Muscle layer of duodenum (tissue), 2 donors: ENCODE measurements around the gene HSPA4.

Experiments used
- H3K27ac ChIP-seq: one replicate; pipeline ENCODE4 v1.7.0; 2013; ENCODE audit warnings: mild to moderate bottlenecking, low read length
- H3K27me3 ChIP-seq: one replicate; pipeline ENCODE4 v1.7.0; 2013; ENCODE audit warnings: low read depth, mild to moderate bottlenecking, control low read depth, low read length
- H3K36me3 ChIP-seq, 2 donors: one replicate each; pipeline ENCODE4 v1.7.0; 2013; ENCODE audit warnings: low read length in 2 of 2, control low read depth in 1 of 2, mild to moderate bottlenecking in 1 of 2; ENCODE audit not compliant: insufficient read depth in 2 of 2, control insufficient read depth in 1 of 2
- H3K4me1 ChIP-seq, 2 donors: one replicate each; pipeline ENCODE4 v1.7.0; 2013; ENCODE audit warnings: low read length in 2 of 2, mild to moderate bottlenecking in 2 of 2, control low read depth in 1 of 2, moderate library complexity in 1 of 2; ENCODE audit not compliant: insufficient read depth in 2 of 2, control insufficient read depth in 1 of 2
- H3K4me3 ChIP-seq, 2 donors: one replicate each; pipeline ENCODE4 v1.7.0; 2013; ENCODE audit warnings: low read length in 2 of 2, low read depth in 1 of 2, mild to moderate bottlenecking in 1 of 2
- H3K9me3 ChIP-seq, 2 donors: one replicate each; pipeline ENCODE4 v1.7.0; 2013; ENCODE audit warnings: low read length in 2 of 2, control low read depth in 1 of 2, mild to moderate bottlenecking in 1 of 2; ENCODE audit not compliant: control insufficient read depth in 1 of 2
- donor health status: healthy.

HSPA4 gene

DNA sequence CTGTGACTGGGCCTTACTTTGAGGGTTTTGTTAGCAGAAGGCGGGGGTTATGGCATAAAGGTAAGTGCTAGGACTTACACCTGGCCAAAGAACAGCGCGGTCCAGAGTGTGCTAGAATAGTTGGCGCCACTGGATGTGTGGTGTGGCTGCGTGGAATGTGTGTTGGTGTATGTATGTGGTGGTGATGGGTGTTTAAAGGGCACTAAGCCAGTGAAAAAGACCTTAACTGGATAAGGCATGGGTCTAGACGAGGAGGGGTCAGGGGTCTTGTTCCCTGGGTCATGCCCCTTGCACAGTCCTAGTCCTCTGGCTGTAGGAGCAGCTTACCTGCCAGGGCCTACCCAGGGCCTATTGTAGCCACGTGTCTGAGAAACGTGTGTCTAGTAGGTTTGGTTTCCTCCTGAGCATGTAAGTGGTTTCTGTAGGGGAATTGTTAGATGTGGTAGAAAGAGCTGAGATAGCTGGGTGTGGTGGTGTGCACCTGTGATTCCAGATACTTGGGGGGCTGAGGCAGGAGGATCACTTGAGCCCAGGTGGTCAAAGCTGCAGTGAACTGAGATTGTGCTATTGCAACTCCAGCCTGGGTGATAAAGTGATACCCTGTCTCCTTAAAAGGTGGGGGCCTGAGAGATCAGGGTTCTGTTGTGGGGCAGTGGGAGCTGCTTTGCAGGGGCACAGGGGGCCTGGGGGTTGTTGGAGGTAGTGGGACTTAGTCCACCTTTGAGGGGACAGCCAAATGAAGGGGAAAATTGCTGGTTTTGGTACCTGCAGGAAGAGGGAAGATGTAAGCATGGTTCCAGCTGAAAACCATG lies 55.2 kb downstream of the HSPA4 start:
- no peaks in the 10 kb centered on the region for H3K27me3 ChIP-seq
- no peak overlapping the region for H3K27ac ChIP-seq
- H3K4me3 ChIP-seq = no peak overlapping the region
- peaks cover 26 to 29% of the 10 kb centered on the region in 2 donors for H3K36me3 ChIP-seq
- H3K9me3 ChIP-seq = no peaks in the 10 kb centered on the region
- no peaks in the 10 kb centered on the region for H3K4me1 ChIP-seq

DNA sequence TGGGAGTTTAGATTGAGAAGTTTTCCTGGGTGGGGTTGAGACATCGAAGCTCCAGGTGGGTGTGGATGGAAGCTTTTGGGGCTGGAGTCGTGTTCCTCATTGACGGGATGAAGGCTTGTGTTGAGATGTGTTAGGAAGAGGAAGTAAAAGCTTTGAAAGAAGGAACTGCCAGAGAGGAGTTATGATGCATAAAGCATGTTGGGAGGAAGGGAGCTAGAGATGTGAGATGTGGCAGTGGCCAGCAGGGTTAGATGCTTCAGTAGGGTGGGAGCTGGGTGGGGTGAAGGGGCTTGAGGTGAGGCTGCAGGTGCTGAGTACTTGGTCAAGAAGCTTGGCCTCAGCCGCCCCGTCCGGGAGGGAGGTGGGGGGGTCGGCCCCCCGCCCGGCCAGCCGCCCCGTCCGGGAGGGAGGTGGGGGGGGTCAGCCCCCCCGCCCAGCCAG lies 56.7 kb downstream of the HSPA4 start:
- H3K36me3 ChIP-seq = peaks cover 19 to 21% of the 10 kb centered on the region in 2 donors
- no peaks in the 10 kb centered on the region for H3K9me3 ChIP-seq
- no peak overlapping the region for H3K27ac ChIP-seq
- H3K27me3 ChIP-seq = no peaks in the 10 kb centered on the region
- H3K4me1 ChIP-seq = no peaks in the 10 kb centered on the region
- no peak overlapping the region for H3K4me3 ChIP-seq

DNA sequence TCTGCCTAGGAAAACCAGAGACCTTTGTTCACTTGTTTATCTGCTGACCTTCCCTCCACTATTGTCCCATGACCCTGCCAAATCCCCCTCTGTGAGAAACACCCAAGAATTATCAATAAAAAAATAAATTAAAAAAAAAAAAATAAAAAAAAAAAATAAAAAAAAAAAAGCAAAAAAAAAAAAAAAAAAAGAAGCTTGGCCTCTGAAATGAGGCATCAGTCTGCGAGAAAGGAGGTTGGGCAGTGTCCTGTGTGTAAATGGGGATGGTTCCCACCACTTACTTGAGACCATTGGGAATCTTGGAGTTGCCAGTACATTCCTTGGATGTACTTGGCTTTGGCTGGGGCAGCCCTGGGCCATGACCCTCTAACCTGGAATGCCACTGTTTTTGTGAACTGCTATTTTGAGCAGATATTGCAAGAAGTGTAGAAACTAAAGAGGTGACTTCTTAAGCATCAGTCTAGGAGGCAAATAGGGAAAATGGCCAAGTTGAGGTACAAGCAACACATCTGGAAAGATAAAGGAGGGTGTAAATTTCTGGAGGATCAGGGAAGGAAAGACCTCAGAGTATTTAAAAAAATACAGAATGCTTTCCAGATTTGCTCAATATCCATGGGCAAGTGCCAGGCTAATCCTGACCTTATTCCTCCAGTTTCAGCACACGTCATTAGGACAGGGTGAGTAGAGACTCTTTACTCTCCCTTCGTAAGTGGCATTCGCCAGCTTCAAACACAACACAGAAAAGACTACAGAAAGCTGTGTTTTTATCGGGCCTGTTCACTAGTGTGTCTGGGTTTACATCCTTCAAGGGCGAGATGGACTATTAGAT lies 58.1 kb downstream of the HSPA4 start:
- Histone ChIP-seq H3K9me3 (no peaks in the 10 kb centered on the region), H3K27ac (no peak overlapping the region), H3K36me3 (peaks cover 5 to 8% of the 10 kb centered on the region in 2 donors), H3K4me1 (no peaks in the 10 kb centered on the region), H3K27me3 (no peaks in the 10 kb centered on the region), H3K4me3 (no peak overlapping the region)

- H3K4me1 ChIP-seq = no peaks in the 10 kb centered on the region
- no peaks in the 10 kb centered on the region for H3K27me3 ChIP-seq
- H3K27ac ChIP-seq = no peak overlapping the region
- no peak overlapping the region for H3K4me3 ChIP-seq
- H3K36me3 ChIP-seq = no peaks in the 10 kb centered on the region
- no peaks in the 10 kb centered on the region for H3K9me3 ChIP-seq
Observed at GRCh38 chr5:133110709-133111108, 58.9 kb downstream of the HSPA4 start.

DNA sequence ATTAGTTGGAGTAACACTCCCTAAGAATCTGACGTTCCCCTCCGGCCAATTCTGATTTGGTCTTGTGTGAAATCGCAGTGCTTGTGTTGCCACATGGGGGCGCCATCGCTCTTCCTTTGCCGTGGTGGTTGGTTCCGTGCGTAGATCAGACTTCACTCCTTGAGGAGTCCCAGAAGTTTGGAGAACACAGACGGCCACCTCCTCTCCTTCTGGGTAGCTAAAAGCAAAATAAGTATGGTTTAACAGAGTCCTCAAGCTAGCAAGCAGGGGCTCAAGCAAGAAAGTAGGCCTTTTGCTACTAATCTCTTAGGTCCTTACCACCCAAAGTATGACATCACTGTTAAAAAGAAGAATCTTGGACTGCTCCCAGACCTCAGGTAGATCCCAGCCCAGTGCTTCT lies 59.5 kb downstream of the HSPA4 start:
- no peaks in the 10 kb centered on the region for H3K9me3 ChIP-seq
- no peaks in the 10 kb centered on the region for H3K4me1 ChIP-seq
- no peaks in the 10 kb centered on the region for H3K36me3 ChIP-seq
- H3K27ac ChIP-seq = no peak overlapping the region
- H3K27me3 ChIP-seq = no peaks in the 10 kb centered on the region
- H3K4me3 ChIP-seq = no peak overlapping the region

- Histone ChIP-seq H3K27ac (no peak overlapping the region), H3K4me1 (no peaks in the 10 kb centered on the region), H3K27me3 (no peaks in the 10 kb centered on the region), H3K9me3 (no peaks in the 10 kb centered on the region), H3K36me3 (no peaks in the 10 kb centered on the region), H3K4me3 (no peak overlapping the region)
Observed at GRCh38 chr5:133112026-133112660, 60.3 kb downstream of the HSPA4 start.

DNA sequence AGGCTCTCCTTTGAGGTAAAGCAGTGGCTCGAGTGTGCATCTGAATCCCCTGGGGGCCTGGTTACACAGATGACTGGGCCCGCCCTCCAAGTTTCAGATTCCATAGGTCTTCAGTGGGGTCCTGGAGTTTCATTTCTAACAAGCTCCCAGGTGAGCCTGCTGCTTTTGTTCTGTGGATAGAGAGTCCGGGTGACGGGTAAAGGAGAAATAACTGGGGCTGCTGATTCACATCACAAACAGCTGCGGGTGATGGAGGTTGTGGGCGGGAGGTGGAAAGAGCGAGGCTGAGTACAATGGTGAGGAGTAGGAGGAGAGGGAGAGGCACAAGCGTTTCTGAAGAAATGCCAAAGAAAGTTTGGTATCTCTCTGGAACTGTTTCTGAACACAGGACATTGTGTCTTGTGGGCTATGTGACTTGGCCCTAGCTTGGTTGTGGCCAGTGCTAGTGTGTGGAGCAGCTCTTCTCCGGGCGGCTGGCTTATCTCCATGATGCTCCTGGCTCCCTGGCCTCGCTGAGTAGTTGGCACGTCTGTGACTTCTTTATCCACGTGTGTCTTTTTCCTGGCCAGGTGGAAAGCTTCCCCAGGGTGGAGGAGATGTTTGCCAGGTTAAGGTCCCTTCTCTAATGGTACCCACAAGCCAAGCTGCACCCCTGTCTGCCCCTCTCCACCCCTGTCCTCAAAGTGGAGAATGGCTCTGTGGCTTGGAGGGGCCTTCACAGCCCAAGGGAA lies 61.7 kb downstream of the HSPA4 start:
- Histone ChIP-seq H3K27ac (no peak overlapping the region), H3K36me3 (no peaks in the 10 kb centered on the region), H3K4me1 (no peaks in the 10 kb centered on the region), H3K27me3 (no peaks in the 10 kb centered on the region), H3K4me3 (no peak overlapping the region), H3K9me3 (no peaks in the 10 kb centered on the region)

- H3K4me3 ChIP-seq = no peak overlapping the region
- H3K9me3 ChIP-seq = no peaks in the 10 kb centered on the region
- no peaks in the 10 kb centered on the region for H3K36me3 ChIP-seq
- no peaks in the 10 kb centered on the region for H3K4me1 ChIP-seq
- H3K27ac ChIP-seq = no peak overlapping the region
- no peaks in the 10 kb centered on the region for H3K27me3 ChIP-seq
Observed at GRCh38 chr5:133114166-133114932, 62.5 kb downstream of the HSPA4 start.

GRCh38 chr5:133114933-133115310 lies 63.1 kb downstream of the HSPA4 start:
- H3K4me1 ChIP-seq = no peaks in the 10 kb centered on the region
- no peaks in the 10 kb centered on the region for H3K27me3 ChIP-seq
- no peak overlapping the region for H3K4me3 ChIP-seq
- H3K36me3 ChIP-seq = no peaks in the 10 kb centered on the region
- H3K27ac ChIP-seq = no peak overlapping the region
- H3K9me3 ChIP-seq = no peaks in the 10 kb centered on the region

DNA sequence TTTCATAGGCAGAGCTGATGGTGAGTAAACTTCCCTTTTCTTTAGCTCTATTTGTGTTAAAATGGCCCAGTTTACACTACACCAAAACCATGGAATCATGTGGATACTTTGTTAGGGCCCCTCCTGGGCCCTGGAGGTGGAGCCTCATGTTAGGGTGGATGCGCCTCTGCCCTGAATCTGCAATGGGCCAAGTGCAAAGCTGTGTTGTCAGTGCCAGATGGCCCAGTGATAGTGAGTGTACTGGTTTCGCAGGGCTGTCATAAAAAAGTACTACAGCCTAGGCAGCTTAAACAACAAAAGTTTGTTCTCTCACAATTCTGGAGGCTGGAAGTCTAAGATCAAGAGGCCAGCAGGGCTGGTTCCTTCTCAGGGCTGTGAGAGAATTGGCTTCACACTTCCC lies 64.8 kb downstream of the HSPA4 start:
- Histone ChIP-seq H3K27me3 (no peaks in the 10 kb centered on the region), H3K27ac (no peak overlapping the region), H3K36me3 (no peaks in the 10 kb centered on the region), H3K4me1 (no peaks in the 10 kb centered on the region), H3K4me3 (no peak overlapping the region), H3K9me3 (no peaks in the 10 kb centered on the region)
